WTC11 (cell line): ENCODE measurements around the gene TSSC4.
A peak's percentile ranks its signal among the peaks of the same experiment; 100 is the strongest.

Experiments
- CBFB ChIP-seq: sonication (generic); formaldehyde crosslinking; IDR thresholded peaks from 2 replicates; pipeline ENCODE4 v1.8.1; 2022; ENCODE audit warnings: mild to moderate bottlenecking, low read depth, missing genetic modification reagents
- CREB1 ChIP-seq: sonication (generic); formaldehyde crosslinking; IDR thresholded peaks from 2 replicates; pipeline ENCODE4 v1.8.0; 2023; ENCODE audit warnings: mild to moderate bottlenecking, missing genetic modification reagents
- CTCF ChIP-seq: fragments of 200-600 bp; IDR thresholded peaks from 2 replicates; pipeline ENCODE4 v1.8.0; 2022; ENCODE audit warnings: antibody characterized with exemption
- E2F5 ChIP-seq: sonication (generic); formaldehyde crosslinking; IDR thresholded peaks from 2 replicates; pipeline ENCODE4 v1.8.1; 2022; ENCODE audit warnings: mild to moderate bottlenecking, moderate library complexity, missing genetic modification reagents
- ETV6 ChIP-seq: sonication (generic); formaldehyde crosslinking; IDR thresholded peaks from 2 replicates; pipeline ENCODE4 v1.8.1; 2022; ENCODE audit warnings: mild to moderate bottlenecking, missing genetic modification reagents
- JAZF1 ChIP-seq: fragments of 250-450 bp; sonication (Bioruptor Pico); IDR thresholded peaks from 2 replicates; pipeline ENCODE4 v1.9.0; 2021; ENCODE audit warnings: moderate library complexity, mild to moderate bottlenecking, inconsistent platforms
- NR2C2 ChIP-seq: sonication (generic); formaldehyde crosslinking; IDR thresholded peaks from 2 replicates; pipeline ENCODE4 v1.8.0; 2022; ENCODE audit warnings: mild to moderate bottlenecking, missing genetic modification reagents
- NR3C1 ChIP-seq: sonication (generic); formaldehyde crosslinking; conservative IDR thresholded peaks from 2 replicates; pipeline ENCODE4 v1.8.1; 2023; ENCODE audit warnings: low read depth, mild to moderate bottlenecking, missing genetic modification reagents
- TCF7 ChIP-seq: sonication (generic); formaldehyde crosslinking; IDR thresholded peaks from 2 replicates; pipeline ENCODE4 v1.8.0; 2022; ENCODE audit warnings: mild to moderate bottlenecking, low read depth, missing genetic modification reagents, moderate library complexity
- TEAD4 ChIP-seq: sonication (generic); formaldehyde crosslinking; IDR thresholded peaks from 2 replicates; pipeline ENCODE4 v1.8.0; 2022; ENCODE audit warnings: mild to moderate bottlenecking, missing genetic modification reagents
- USF2 ChIP-seq: sonication (generic); formaldehyde crosslinking; IDR thresholded peaks from 2 replicates; pipeline ENCODE4 v1.8.1; 2023; ENCODE audit warnings: mild to moderate bottlenecking, missing genetic modification reagents, moderate library complexity
- ZNF121 ChIP-seq: sonication (generic); formaldehyde crosslinking; IDR thresholded peaks from 2 replicates; pipeline ENCODE4 v1.8.0; 2023; ENCODE audit warnings: missing genetic modification reagents
- TF ChIP-seq, protein P1 (sequence below): sonication (generic); formaldehyde crosslinking; IDR thresholded peaks from 2 replicates; pipeline ENCODE4 v1.8.1; 2022; ENCODE audit warnings: low read depth, mild to moderate bottlenecking, moderate library complexity, missing genetic modification reagents, borderline replicate concordance

- TF ChIP-seq, protein P1, sequence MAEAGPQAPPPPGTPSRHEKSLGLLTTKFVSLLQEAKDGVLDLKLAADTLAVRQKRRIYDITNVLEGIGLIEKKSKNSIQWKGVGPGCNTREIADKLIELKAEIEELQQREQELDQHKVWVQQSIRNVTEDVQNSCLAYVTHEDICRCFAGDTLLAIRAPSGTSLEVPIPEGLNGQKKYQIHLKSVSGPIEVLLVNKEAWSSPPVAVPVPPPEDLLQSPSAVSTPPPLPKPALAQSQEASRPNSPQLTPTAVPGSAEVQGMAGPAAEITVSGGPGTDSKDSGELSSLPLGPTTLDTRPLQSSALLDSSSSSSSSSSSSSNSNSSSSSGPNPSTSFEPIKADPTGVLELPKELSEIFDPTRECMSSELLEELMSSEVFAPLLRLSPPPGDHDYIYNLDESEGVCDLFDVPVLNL (CRISPR knock-in tag) = no peak
- no peak for TF ChIP-seq ZNF121 (CRISPR knock-in tag)
- no peak for TF ChIP-seq TCF7 (CRISPR knock-in tag)
- TF ChIP-seq CTCF = peak; percentile 78
- no peak for TF ChIP-seq NR2C2 (CRISPR knock-in tag)
- TF ChIP-seq E2F5 (CRISPR knock-in tag) = no peak
- no peak for TF ChIP-seq NR3C1 (CRISPR knock-in tag)
- no peak for TF ChIP-seq TEAD4
- TF ChIP-seq ETV6 (CRISPR knock-in tag) = no peak
- TF ChIP-seq USF2 (CRISPR knock-in tag) = no peak
- no peak for TF ChIP-seq JAZF1
- TF ChIP-seq CREB1 = no peak
- no peak for TF ChIP-seq CBFB
These were observed 20.1 kb downstream of the TSSC4 start for GRCh38 chr11:2420502-2421225.
